ENCODE measurements around the gene LRRC72. TPM values are rescaled to one million over a fixed set of nuclear protein-coding genes. Genes with fewer than 3 reads are reported as not detected.

Gene LRRC72
- total RNA-seq, 6 experiments from 2014 or later, result not detected

- H3K4me3 Mint-ChIP-seq, result no peak overlapping the region
- TF ChIP-seq, protein P1, sequence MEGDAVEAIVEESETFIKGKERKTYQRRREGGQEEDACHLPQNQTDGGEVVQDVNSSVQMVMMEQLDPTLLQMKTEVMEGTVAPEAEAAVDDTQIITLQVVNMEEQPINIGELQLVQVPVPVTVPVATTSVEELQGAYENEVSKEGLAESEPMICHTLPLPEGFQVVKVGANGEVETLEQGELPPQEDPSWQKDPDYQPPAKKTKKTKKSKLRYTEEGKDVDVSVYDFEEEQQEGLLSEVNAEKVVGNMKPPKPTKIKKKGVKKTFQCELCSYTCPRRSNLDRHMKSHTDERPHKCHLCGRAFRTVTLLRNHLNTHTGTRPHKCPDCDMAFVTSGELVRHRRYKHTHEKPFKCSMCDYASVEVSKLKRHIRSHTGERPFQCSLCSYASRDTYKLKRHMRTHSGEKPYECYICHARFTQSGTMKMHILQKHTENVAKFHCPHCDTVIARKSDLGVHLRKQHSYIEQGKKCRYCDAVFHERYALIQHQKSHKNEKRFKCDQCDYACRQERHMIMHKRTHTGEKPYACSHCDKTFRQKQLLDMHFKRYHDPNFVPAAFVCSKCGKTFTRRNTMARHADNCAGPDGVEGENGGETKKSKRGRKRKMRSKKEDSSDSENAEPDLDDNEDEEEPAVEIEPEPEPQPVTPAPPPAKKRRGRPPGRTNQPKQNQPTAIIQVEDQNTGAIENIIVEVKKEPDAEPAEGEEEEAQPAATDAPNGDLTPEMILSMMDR (IDR thresholded peaks at IDR 0.05), result no peak
- H3K4me1 Mint-ChIP-seq (ENCODE audit: low read depth), result peaks cover 5% of the 10 kb centered on the region
Observed at GRCh38 chr7:16587129-16587528, 60.5 kb downstream of the LRRC72 start.

DNA sequence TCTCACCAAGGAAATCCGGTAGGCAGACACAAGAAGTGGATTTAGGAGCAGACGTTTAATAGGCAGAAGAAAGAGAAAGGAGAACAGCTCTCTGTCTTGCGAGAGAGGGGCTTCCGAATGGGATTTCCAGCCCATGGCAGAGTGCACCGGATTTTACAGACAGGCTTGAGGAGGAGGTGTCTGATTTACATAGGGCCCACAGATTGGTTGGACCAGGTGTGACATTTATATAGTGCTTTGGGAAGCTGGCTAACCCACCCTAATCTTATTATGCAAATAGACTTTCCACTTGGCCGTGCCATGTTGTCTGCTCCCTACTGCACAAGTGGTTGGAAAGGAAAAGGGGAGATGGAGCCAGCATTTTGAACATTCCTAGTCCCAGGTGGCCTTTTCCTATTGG lies 61.2 kb downstream of the LRRC72 start:
- H3K27ac Mint-ChIP-seq, result no peak overlapping the region
- H3K4me3 Mint-ChIP-seq, result no peak overlapping the region
- H3K27me3 Mint-ChIP-seq (ENCODE audit: insufficient read depth), result peaks cover 4% of the 10 kb centered on the region
- peaks cover 4% of the 10 kb centered on the region; the same call in 1 of the 2 replicates for H3K36me3 Mint-ChIP-seq (ENCODE audit: low read depth)
- H3K4me1 Mint-ChIP-seq (ENCODE audit: low read depth), result peaks cover 5% of the 10 kb centered on the region
- TF ChIP-seq, protein P1 (IDR thresholded peaks at IDR 0.05), result no peak
- H3K9me3 Mint-ChIP-seq, result peaks cover 5% of the 10 kb centered on the region; the same call in 1 of the 2 replicates
- DNase-seq, result no peak

More at GRCh38 chr7:16587129-16587528, 60.5 kb downstream of the LRRC72 start:
- Mint-ChIP-seq H3K27ac (no peak overlapping the region), H3K9me3 (peaks cover 5% of the 10 kb centered on the region; the same call in 1 of the 2 replicates), H3K27me3 (ENCODE audit: insufficient read depth) (peaks cover 4% of the 10 kb centered on the region), H3K36me3 (ENCODE audit: low read depth) (peaks cover 4% of the 10 kb centered on the region; the same call in 1 of the 2 replicates)
- DNase-seq, result no peak

- peaks cover 1% of the 10 kb centered on the region; the same call in 1 of the 2 replicates for H3K27me3 Mint-ChIP-seq (ENCODE audit: insufficient read depth)
- no peak overlapping the region for H3K27ac Mint-ChIP-seq
- peaks cover 5% of the 10 kb centered on the region; the same call in 1 of the 2 replicates for H3K9me3 Mint-ChIP-seq
- peaks cover 18% of the 10 kb centered on the region for H3K4me1 Mint-ChIP-seq (ENCODE audit: low read depth)
- H3K4me3 Mint-ChIP-seq, result no peak overlapping the region
- no peak for DNase-seq
- TF ChIP-seq, protein P1 (IDR thresholded peaks at IDR 0.05), result no peak
- peaks cover 4% of the 10 kb centered on the region; the same call in 1 of the 2 replicates for H3K36me3 Mint-ChIP-seq (ENCODE audit: low read depth)
Observed at GRCh38 chr7:16589881-16590280, 63.3 kb downstream of the LRRC72 start.

GRCh38 chr7:16590424-16590823 lies 63.8 kb downstream of the LRRC72 start:
- DNase-seq, result no peak
- peaks cover 4% of the 10 kb centered on the region; the same call in 1 of the 2 replicates for H3K36me3 Mint-ChIP-seq (ENCODE audit: low read depth)
- H3K9me3 Mint-ChIP-seq, result peaks cover 5% of the 10 kb centered on the region; the same call in 1 of the 2 replicates
- no peak overlapping the region for H3K27ac Mint-ChIP-seq
- TF ChIP-seq, protein P1 (IDR thresholded peaks at IDR 0.05), result no peak
- peaks cover 1% of the 10 kb centered on the region; the same call in 1 of the 2 replicates for H3K27me3 Mint-ChIP-seq (ENCODE audit: insufficient read depth)
- H3K4me3 Mint-ChIP-seq, result no peak overlapping the region
- peaks cover 20% of the 10 kb centered on the region for H3K4me1 Mint-ChIP-seq (ENCODE audit: low read depth)

DNA sequence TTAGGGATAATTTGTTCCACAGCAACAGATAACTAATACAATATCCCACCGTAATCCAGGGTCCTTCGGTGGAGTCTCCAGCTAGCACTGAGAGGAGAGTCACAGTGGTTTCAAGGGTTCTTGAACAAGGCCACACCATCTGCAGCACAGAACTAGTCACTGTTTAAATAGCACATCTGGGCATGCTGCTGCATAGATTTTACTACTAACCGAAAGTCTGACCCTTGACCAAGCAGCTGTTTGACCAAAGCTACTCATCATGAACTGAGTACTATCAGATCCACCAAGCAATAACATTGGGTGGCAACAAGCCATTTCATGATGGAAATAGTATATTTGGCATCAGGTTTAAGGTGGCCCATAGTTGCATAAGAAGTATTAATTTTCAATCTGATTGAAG lies 65.8 kb downstream of the LRRC72 start:
- TF ChIP-seq, protein P1 (IDR thresholded peaks at IDR 0.05), result no peak
- H3K27ac Mint-ChIP-seq, result no peak overlapping the region
- peaks cover 6% of the 10 kb centered on the region; the same call in 1 of the 2 replicates for H3K36me3 Mint-ChIP-seq (ENCODE audit: low read depth)

More for the DNA sequence above, 65.8 kb downstream of the LRRC72 start:
- no peak overlapping the region for H3K4me3 Mint-ChIP-seq
- no peaks in the 10 kb centered on the region for H3K9me3 Mint-ChIP-seq
- peaks cover 1% of the 10 kb centered on the region; the same call in 1 of the 2 replicates for H3K27me3 Mint-ChIP-seq (ENCODE audit: insufficient read depth)
- peaks cover 15% of the 10 kb centered on the region for H3K4me1 Mint-ChIP-seq (ENCODE audit: low read depth)
- DNase-seq, result no peak
